Measurements from ENCODE around the gene NEDD4L. TPM values are rescaled to one million over a fixed set of nuclear protein-coding genes. Genes with fewer than 3 reads are reported as not detected.

NEDD4L gene
- total RNA-seq, 1 experiment from 2014 or later: 108 TPM

DNA sequence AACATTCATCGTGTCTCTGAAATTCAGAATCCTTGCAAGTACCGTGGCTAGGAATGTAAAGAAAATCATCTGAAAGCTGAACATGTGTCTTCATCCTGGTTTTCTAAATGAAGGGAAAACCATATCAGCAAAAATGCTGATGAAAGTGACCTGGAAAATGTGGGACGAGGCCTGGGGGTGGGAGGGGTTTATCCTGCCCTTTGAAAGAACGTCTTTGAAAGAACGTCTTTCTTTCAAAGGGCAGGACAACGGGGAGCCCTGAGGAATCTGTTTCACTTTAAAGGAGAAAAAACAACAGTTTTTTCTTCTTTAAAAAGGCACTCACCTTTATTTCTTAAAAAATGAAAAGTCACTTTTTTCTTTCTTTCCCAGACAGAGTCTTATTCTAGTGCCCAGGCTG, 399.6 kb downstream of the NEDD4L start:
- Mint-ChIP-seq H3K9me3 (ENCODE audit: unreplicated experiment) (no peaks in the 10 kb centered on the region), H3K27me3 (ENCODE audit: insufficient read depth, unreplicated experiment) (no peaks in the 10 kb centered on the region), H3K27ac (ENCODE audit: low read depth, unreplicated experiment) (no peak overlapping the region), H3K4me1 (ENCODE audit: insufficient read depth, unreplicated experiment) (peaks cover 5% of the 10 kb centered on the region), H3K4me3 (ENCODE audit: unreplicated experiment) (no peak overlapping the region), H3K36me3 (ENCODE audit: insufficient read depth, unreplicated experiment) (peaks cover 7% of the 10 kb centered on the region)
- no TSS peak for BruUV-seq (replicated peaks)
- ChIA-PET POLR2A (no interaction called here), CTCF (no interaction called here)
- TF ChIP-seq, protein P1, sequence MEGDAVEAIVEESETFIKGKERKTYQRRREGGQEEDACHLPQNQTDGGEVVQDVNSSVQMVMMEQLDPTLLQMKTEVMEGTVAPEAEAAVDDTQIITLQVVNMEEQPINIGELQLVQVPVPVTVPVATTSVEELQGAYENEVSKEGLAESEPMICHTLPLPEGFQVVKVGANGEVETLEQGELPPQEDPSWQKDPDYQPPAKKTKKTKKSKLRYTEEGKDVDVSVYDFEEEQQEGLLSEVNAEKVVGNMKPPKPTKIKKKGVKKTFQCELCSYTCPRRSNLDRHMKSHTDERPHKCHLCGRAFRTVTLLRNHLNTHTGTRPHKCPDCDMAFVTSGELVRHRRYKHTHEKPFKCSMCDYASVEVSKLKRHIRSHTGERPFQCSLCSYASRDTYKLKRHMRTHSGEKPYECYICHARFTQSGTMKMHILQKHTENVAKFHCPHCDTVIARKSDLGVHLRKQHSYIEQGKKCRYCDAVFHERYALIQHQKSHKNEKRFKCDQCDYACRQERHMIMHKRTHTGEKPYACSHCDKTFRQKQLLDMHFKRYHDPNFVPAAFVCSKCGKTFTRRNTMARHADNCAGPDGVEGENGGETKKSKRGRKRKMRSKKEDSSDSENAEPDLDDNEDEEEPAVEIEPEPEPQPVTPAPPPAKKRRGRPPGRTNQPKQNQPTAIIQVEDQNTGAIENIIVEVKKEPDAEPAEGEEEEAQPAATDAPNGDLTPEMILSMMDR (IDR thresholded peaks at IDR 0.05; ENCODE audit: unreplicated experiment): no peak
- DNase-seq (ENCODE audit: unreplicated experiment): no peak
- intact Hi-C loops (cut with micrococcal nuclease): no loop called here

DNA sequence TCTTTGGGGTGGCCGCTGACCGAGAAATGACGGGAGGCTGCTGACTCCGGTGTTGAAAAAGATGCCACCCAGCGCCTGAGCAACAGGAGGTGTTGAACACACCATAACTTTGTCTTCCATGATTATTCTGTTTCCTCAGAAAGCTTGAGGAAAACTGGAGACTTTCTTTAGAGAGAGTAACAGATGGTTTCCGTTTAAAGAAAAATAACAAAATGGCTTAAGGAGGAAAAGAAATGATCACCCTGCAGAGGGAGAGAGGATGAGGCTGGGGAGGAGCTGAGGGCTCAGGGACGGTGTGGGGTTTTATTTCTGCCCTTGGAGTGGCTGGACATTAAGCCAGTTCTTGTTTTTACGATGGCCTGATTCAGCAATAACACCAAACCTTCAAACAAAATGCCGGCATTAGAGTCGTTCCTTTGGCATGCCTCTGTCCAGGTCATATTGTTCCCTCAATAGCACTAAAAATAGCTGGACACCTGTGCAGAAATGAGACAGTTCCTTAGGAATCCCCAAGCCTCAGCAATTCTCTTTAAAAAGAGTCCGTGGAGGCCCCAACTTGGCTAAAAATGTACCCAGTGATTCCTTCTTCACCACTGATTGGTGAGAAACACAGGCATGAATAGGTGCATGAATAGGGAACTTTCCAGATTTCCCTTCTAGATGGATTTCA, 402.5 kb downstream of the NEDD4L start:
- Mint-ChIP-seq H3K27me3 (ENCODE audit: insufficient read depth, unreplicated experiment) (no peaks in the 10 kb centered on the region), H3K4me3 (ENCODE audit: unreplicated experiment) (no peak overlapping the region), H3K9me3 (ENCODE audit: unreplicated experiment) (no peaks in the 10 kb centered on the region), H3K4me1 (ENCODE audit: insufficient read depth, unreplicated experiment) (peaks cover 5% of the 10 kb centered on the region), H3K27ac (ENCODE audit: low read depth, unreplicated experiment) (no peak overlapping the region), H3K36me3 (ENCODE audit: insufficient read depth, unreplicated experiment) (no peaks in the 10 kb centered on the region)
- no peak for DNase-seq (ENCODE audit: unreplicated experiment)
- BruUV-seq (replicated peaks): no TSS peak
- POLR2A ChIA-PET: interaction anchor here (1.8 kb wide), 1 partner anchor 22 kb away, joined by 4 read pairs; no protein-coding TSS in a partner anchor
- intact Hi-C loops (cut with micrococcal nuclease): no loop called here
- CTCF ChIA-PET: interaction anchor here (0.5 to 1.2 kb wide), 3 partner anchors 10 to 318 kb away, joined by 3 to 5 read pairs (median 3); no protein-coding TSS in a partner anchor
- TF ChIP-seq, protein P1 (IDR thresholded peaks at IDR 0.05; ENCODE audit: unreplicated experiment): no peak

DNA sequence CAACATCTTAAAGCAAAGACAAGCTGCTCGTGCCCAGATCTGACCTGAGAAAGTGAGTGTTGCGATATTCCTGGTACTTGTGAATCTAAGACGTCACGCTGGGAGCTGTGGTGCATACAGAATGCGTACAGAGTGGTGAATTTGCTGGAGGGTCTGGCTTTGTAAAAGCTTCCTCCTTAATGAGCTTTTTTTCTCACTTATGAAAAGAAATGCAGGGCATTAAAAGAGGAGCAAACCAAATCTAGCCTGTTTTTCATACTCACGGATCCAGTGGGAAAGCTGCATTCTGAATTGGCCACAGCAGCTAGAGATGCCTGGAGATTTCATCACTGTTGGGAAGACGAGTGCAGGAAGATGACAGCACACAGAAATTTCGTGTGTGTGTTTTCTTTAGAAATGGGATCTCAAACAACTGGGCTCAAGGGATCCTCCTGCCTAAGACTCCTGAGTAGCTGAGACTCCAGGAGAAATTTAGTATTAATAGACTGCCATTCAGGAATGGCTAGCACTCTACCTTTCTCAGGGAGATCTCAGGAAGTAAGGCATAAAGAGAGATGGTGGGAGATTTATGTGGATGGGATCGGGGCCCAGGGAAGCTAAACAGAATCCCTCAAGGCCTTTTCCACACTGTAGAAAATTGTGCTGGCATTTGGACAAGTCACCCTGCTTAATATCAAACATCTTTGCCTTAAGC, 403.5 kb downstream of the NEDD4L start:
- H3K36me3 Mint-ChIP-seq (ENCODE audit: insufficient read depth, unreplicated experiment): no peaks in the 10 kb centered on the region
- no peaks in the 10 kb centered on the region for H3K9me3 Mint-ChIP-seq (ENCODE audit: unreplicated experiment)
- no TSS peak for BruUV-seq (replicated peaks)
- TF ChIP-seq, protein P1 (IDR thresholded peaks at IDR 0.05; ENCODE audit: unreplicated experiment): no peak
- peaks cover 5% of the 10 kb centered on the region for H3K4me1 Mint-ChIP-seq (ENCODE audit: insufficient read depth, unreplicated experiment)
- H3K27me3 Mint-ChIP-seq (ENCODE audit: insufficient read depth, unreplicated experiment): no peaks in the 10 kb centered on the region
- POLR2A ChIA-PET: interaction anchor here (0.7 to 1.8 kb wide), 3 partner anchors 8 to 21 kb away, joined by 3 to 4 read pairs (median 3); no protein-coding TSS in a partner anchor
- DNase-seq (ENCODE audit: unreplicated experiment): no peak
- no peak overlapping the region for H3K4me3 Mint-ChIP-seq (ENCODE audit: unreplicated experiment)
- no peak overlapping the region for H3K27ac Mint-ChIP-seq (ENCODE audit: low read depth, unreplicated experiment)
- intact Hi-C loops (cut with micrococcal nuclease): no loop called here
- CTCF ChIA-PET: interaction anchor here (0.6 to 0.8 kb wide), 3 partner anchors 20 to 53 kb away, joined by 3 to 4 read pairs (median 3); no protein-coding TSS in a partner anchor

DNA sequence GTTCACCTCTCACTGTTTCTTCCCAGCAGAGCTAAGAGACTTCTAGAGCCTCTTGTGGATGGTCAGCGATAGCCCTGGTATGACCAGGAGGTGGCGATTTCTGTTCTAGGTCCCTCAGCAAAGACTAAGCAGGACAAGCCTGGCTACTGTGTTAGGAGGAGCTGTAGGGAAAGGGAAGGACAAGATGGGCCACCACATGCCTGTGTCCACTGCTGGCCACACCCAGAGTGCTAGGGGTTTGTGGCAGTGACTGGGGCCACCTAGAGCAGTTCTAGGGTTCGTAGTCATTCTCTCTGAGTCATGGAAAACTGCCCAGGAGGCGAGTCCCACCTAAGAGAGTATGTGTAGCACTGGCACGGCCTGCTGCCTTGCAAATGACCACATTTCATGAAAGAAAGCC, 405.4 kb downstream of the NEDD4L start:
- ChIA-PET CTCF (interaction anchor here (0.7 kb wide), 1 partner anchor 9 kb away, joined by 4 read pairs; no protein-coding TSS in a partner anchor), POLR2A (no interaction called here)
- TF ChIP-seq, protein P1 (IDR thresholded peaks at IDR 0.05; ENCODE audit: unreplicated experiment): no peak
- DNase-seq (ENCODE audit: unreplicated experiment): no peak
- no TSS peak for BruUV-seq (replicated peaks)
- Mint-ChIP-seq H3K4me3 (ENCODE audit: unreplicated experiment) (no peak overlapping the region), H3K36me3 (ENCODE audit: insufficient read depth, unreplicated experiment) (no peaks in the 10 kb centered on the region), H3K27me3 (ENCODE audit: insufficient read depth, unreplicated experiment) (no peaks in the 10 kb centered on the region), H3K4me1 (ENCODE audit: insufficient read depth, unreplicated experiment) (peaks cover 5% of the 10 kb centered on the region), H3K27ac (ENCODE audit: low read depth, unreplicated experiment) (no peak overlapping the region), H3K9me3 (ENCODE audit: unreplicated experiment) (no peaks in the 10 kb centered on the region)
- intact Hi-C loops (cut with micrococcal nuclease): no loop called here

Data from MCF 10A (cell line).